Neural progenitor cell (in vitro differentiated cells): ENCODE measurements around the gene PCDHGB3. TPM values are rescaled to one million over a fixed set of nuclear protein-coding genes. Genes with fewer than 3 reads are reported as not detected.
"Not testable (repeated sequence)": the region's sequence is repeated elsewhere in the genome, so short reads cannot be mapped to it uniquely, and the experiment has no call there.

Source experiments
- DNase-seq: peaks from one replicate; pipeline ENCODE4 v3.0.0-alpha.2; 2016; ENCODE audit warnings: low spot score
- H2AFZ ChIP-seq: fragments of 200-600 bp; sonication (generic); replicated peaks from 2 replicates; pipeline ENCODE4 v1.6.1; 2016; ENCODE audit warnings: antibody characterized with exemption
- H3F3A ChIP-seq: fragments of 200-600 bp; sonication (generic); 2 replicates; pipeline ENCODE4 v1.6.1; 2016; ENCODE audit warnings: antibody characterized with exemption, low read depth
- H3K27ac ChIP-seq: fragments of 200-600 bp; sonication (generic); 2 replicates; pipeline ENCODE4 v1.5.1; 2016; ENCODE audit warnings: mild to moderate bottlenecking
- H3K27me3 ChIP-seq: fragments of 200-600 bp; sonication (generic); 2 replicates; pipeline ENCODE4 v1.6.1; 2016; ENCODE audit warnings: mild to moderate bottlenecking, moderate library complexity
- H3K36me3 ChIP-seq: fragments of 200-600 bp; sonication (generic); 2 replicates; pipeline ENCODE4 v1.5.1; 2016
- H3K4me1 ChIP-seq: fragments of 200-600 bp; sonication (generic); 2 replicates; pipeline ENCODE4 v1.6.1; 2016; ENCODE audit warnings: mixed run types
- H3K4me2 ChIP-seq: fragments of 200-600 bp; sonication (generic); 2 replicates; pipeline ENCODE4 v1.6.1; 2016
- H3K4me3 ChIP-seq: fragments of 200-600 bp; sonication (generic); 2 replicates; pipeline ENCODE4 v1.5.1; 2016
- H3K79me2 ChIP-seq: fragments of 200-600 bp; sonication (generic); 2 replicates; pipeline ENCODE4 v1.6.1; 2016; ENCODE audit warnings: low read depth
- H3K9ac ChIP-seq: fragments of 200-600 bp; sonication (generic); 2 replicates; pipeline ENCODE4 v1.6.1; 2016
- H3K9me3 ChIP-seq: fragments of 200-600 bp; sonication (generic); 2 replicates; pipeline ENCODE4 v1.5.1; 2016; ENCODE audit warnings: low read depth
- H4K20me1 ChIP-seq: fragments of 200-600 bp; sonication (generic); 2 replicates; pipeline ENCODE4 v1.6.1; 2016; ENCODE audit warnings: low read depth
- H3K27ac Mint-ChIP-seq: 3 replicates; pipeline ENCODE4 v1.8.0; 2021; ENCODE audit warnings: mixed read lengths
- H3K27me3 Mint-ChIP-seq: 2 replicates; pipeline ENCODE4 v1.8.0; 2022; ENCODE audit warnings: low read depth, mild to moderate bottlenecking, inconsistent platforms, moderate library complexity, mixed read lengths; ENCODE audit not compliant: insufficient read depth
- H3K36me3 Mint-ChIP-seq: 3 replicates; pipeline ENCODE4 v1.8.0; 2021; ENCODE audit warnings: mixed read lengths
- H3K4me1 Mint-ChIP-seq: 3 replicates; pipeline ENCODE4 v1.8.0; 2021; ENCODE audit warnings: mixed read lengths
- H3K4me3 Mint-ChIP-seq: 3 replicates; pipeline ENCODE4 v1.8.0; 2021; ENCODE audit warnings: mild to moderate bottlenecking, moderate library complexity, mixed read lengths
- H3K9me3 Mint-ChIP-seq: 3 replicates; pipeline ENCODE4 v1.8.0; 2020; ENCODE audit warnings: mixed read lengths
- EZH2 ChIP-seq: fragments of 200-600 bp; sonication (generic); IDR thresholded peaks from 2 replicates; pipeline ENCODE4 v1.6.1; 2017; ENCODE audit warnings: antibody characterized with exemption, mild to moderate bottlenecking, moderate library complexity
- EZH2phosphoT487 ChIP-seq: fragments of 200-600 bp; sonication (generic); IDR thresholded peaks from 2 replicates; pipeline ENCODE4 v1.6.1; 2017; ENCODE audit warnings: antibody characterized with exemption
- total RNA-seq: library from RNA; depleted of rRNA; stranded (reverse); fragments of >200 nt; gene quantifications from 2 replicates; pipeline ENCODE4 v1.2.3, GENCODE V29; 2015; ENCODE audit warnings: low replicate concordance
- TF ChIP-seq, protein P1 (sequence below): fragments of 200-600 bp; sonication (generic); IDR thresholded peaks from 2 replicates; pipeline ENCODE4 v1.5.1; 2017; ENCODE audit warnings: antibody characterized with exemption, mild to moderate bottlenecking

Gene PCDHGB3
- total RNA-seq, 1 donor from 2014 or later: 0.95 TPM

DNA sequence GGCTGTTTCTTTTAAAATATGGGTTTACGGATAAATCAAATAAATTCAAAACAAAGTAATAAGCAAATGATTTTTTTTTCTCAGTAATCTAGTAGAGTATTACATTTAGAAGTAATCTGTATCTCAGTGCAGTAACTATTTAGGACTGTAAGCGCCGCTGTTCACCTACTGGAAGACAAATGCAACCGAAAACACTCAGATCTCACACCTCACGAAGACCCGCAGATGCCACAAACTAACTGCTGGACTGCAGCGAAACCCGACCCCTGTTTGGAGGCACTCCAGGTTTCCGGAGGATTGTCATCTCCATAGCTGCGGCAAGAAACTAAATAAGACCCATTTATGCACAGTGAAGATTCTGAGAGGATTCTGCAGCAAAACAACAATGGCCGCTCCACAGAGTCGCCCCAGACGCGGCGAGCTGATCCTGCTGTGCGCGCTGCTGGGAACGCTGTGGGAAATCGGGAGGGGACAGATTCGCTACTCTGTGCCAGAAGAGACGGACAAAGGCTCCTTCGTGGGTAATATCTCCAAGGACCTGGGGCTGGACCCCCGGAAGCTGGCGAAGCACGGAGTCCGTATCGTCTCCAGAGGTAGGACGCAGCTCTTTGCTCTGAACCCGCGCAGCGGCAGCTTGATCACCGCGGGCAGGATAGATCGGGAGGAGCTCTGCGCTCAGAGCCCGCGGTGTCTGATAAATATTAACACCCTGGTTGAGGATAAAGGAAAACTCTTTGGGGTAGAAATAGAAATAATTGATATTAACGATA lies 22.6 kb downstream of the PCDHGB3 start, which contains the start of gene PCDHGA8:
Gene PCDHGA8, plus strand, starts transcription at position 205 of the 770 bp plus-strand sequence. Its CDS starts 181 bp downstream, at position 386.
- no peak within 1 kb of the TSS for H3K27ac Mint-ChIP-seq

DNA sequence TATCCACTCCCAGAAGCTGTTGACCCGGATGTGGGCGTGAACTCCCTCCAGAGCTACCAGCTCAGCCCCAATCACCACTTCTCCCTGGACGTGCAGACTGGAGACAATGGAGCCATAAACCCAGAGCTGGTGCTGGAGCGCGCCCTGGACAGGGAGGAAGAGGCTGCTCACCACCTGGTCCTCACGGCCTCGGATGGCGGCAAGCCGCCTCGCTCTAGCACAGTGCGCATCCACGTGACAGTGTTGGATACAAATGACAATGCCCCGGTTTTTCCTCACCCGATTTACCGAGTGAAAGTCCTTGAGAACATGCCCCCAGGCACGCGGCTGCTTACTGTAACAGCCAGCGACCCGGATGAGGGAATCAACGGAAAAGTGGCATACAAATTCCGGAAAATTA lies 23.2 kb downstream of the PCDHGB3 start:
- Histone ChIP-seq H3K9me3 (peaks cover 58% of the 10 kb centered on the region), H3K9ac (no peak overlapping the region), H3K79me2 (no peaks in the 10 kb centered on the region), H3K27me3 (no peaks in the 10 kb centered on the region), H3K4me1 (no peaks in the 10 kb centered on the region), H3F3A (peaks cover 7% of the 10 kb centered on the region), H2AFZ (no peak overlapping the region), H3K27ac (no peak overlapping the region), H3K4me2 (no peak overlapping the region), H3K4me3 (no peak overlapping the region), H4K20me1 (no peaks in the 10 kb centered on the region), H3K36me3 (peaks cover 19% of the 10 kb centered on the region)
- H3K36me3 Mint-ChIP-seq: peaks cover 9% of the 10 kb centered on the region
- peaks cover 2% of the 10 kb centered on the region for H3K27me3 Mint-ChIP-seq
- no peak overlapping the region for H3K27ac Mint-ChIP-seq
- no peak for DNase-seq
- no peak overlapping the region for H3K4me3 Mint-ChIP-seq
- H3K4me1 Mint-ChIP-seq: no peaks in the 10 kb centered on the region
- TF ChIP-seq EZH2: no peak
- H3K9me3 Mint-ChIP-seq: peaks cover 54% of the 10 kb centered on the region

More for the DNA sequence above, 22.6 kb downstream of the PCDHGB3 start, which contains the start of gene PCDHGA8:
- Histone ChIP-seq H2AFZ (no peak within 1 kb of the TSS), H3K4me2 (no peak within 1 kb of the TSS), H3K27ac (no peak within 1 kb of the TSS), H3K9me3 (peaks cover 57% of the 10 kb centered on the region), H3F3A (peaks cover 7% of the 10 kb centered on the region), H4K20me1 (no peaks in the 10 kb centered on the region), H3K79me2 (no peaks in the 10 kb centered on the region), H3K4me1 (no peaks in the 10 kb centered on the region), H3K4me3 (peak within 1 kb of the TSS; percentile 3), H3K27me3 (no peaks in the 10 kb centered on the region), H3K36me3 (peaks cover 19% of the 10 kb centered on the region), H3K9ac (no peak within 1 kb of the TSS)
- H3K4me3 Mint-ChIP-seq: no peak within 1 kb of the TSS
- TF ChIP-seq EZH2: no peak
- TF ChIP-seq, protein P1, sequence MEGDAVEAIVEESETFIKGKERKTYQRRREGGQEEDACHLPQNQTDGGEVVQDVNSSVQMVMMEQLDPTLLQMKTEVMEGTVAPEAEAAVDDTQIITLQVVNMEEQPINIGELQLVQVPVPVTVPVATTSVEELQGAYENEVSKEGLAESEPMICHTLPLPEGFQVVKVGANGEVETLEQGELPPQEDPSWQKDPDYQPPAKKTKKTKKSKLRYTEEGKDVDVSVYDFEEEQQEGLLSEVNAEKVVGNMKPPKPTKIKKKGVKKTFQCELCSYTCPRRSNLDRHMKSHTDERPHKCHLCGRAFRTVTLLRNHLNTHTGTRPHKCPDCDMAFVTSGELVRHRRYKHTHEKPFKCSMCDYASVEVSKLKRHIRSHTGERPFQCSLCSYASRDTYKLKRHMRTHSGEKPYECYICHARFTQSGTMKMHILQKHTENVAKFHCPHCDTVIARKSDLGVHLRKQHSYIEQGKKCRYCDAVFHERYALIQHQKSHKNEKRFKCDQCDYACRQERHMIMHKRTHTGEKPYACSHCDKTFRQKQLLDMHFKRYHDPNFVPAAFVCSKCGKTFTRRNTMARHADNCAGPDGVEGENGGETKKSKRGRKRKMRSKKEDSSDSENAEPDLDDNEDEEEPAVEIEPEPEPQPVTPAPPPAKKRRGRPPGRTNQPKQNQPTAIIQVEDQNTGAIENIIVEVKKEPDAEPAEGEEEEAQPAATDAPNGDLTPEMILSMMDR: no peak
- no peak for TF ChIP-seq EZH2phosphoT487
- H3K36me3 Mint-ChIP-seq: peaks cover 9% of the 10 kb centered on the region
- peaks cover 2% of the 10 kb centered on the region for H3K27me3 Mint-ChIP-seq
- DNase-seq: no peak
- no peaks in the 10 kb centered on the region for H3K4me1 Mint-ChIP-seq
- peaks cover 56% of the 10 kb centered on the region for H3K9me3 Mint-ChIP-seq

DNA sequence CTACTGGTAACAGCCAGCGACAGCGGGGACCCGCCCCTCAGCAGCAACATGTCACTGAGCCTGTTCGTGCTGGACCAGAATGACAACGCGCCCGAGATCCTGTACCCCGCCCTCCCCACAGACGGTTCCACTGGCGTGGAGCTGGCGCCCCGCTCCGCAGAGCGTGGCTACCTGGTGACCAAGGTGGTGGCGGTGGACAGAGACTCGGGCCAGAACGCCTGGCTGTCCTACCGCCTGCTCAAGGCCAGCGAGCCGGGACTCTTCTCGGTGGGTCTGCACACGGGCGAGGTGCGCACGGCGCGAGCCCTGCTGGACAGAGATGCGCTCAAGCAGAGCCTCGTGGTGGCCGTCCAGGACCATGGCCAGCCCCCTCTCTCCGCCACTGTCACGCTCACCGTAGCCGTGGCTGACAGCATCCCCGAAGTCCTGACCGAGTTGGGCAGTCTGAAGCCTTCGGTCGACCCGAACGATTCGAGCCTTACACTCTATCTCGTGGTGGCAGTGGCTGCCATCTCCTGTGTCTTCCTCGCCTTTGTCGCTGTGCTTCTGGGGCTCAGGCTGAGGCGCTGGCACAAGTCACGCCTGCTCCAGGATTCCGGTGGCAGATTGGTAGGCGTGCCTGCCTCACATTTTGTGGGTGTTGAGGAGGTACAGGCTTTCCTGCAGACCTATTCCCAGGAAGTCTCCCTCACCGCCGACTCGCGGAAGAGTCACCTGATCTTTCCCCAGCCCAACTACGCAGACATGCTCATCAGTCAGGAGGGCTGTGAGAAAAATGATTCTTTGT lies 24.6 kb downstream of the PCDHGB3 start:
- not testable (repeated sequence) for H3K4me3 Mint-ChIP-seq, H3K27me3 ChIP-seq, H3K27ac ChIP-seq, H3F3A ChIP-seq, H3K4me1 ChIP-seq, H3K79me2 ChIP-seq, H2AFZ ChIP-seq, H3K27me3 Mint-ChIP-seq, DNase-seq, H3K4me2 ChIP-seq, H3K4me3 ChIP-seq, H3K9ac ChIP-seq, H3K36me3 Mint-ChIP-seq, H3K27ac Mint-ChIP-seq, H3K4me1 Mint-ChIP-seq, H4K20me1 ChIP-seq
- peaks cover 56% of the 10 kb centered on the region for H3K9me3 Mint-ChIP-seq
- Histone ChIP-seq H3K36me3 (peaks cover 19% of the 10 kb centered on the region), H3K9me3 (peaks cover 63% of the 10 kb centered on the region)

DNA sequence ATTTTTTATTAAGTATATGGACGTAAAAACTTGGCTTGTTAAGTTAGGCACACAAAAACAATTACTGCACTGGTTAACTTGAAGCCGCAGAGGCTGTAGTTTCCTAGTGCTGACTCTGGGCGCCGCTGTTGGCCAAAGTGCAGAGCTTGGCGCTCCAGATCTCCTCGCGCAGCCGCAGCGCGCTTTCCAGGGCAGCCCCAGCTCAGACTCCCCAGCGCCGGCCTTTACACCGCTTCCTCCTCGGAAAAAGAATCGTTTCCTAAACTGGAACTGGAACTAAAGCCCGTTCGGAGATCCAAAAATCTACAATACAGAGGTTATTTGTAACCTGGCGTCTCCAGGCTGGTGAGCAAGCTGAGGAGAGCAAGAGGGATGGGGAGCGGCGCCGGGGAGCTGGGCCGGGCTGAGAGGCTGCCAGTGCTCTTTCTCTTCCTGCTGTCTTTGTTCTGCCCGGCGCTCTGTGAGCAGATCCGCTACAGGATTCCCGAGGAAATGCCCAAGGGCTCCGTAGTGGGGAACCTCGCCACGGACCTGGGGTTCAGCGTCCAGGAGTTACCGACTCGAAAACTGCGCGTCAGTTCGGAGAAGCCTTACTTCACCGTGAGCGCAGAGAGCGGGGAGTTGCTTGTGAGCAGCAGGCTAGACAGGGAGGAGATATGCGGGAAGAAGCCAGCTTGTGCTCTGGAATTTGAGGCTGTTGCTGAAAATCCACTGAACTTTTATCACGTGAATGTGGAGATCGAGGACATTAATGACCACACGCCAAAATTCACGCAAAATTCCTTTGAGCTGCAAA lies 27.9 kb downstream of the PCDHGB3 start, which contains the start of gene PCDHGB5:
Gene PCDHGB5, plus strand, starts transcription at position 192 of the 796 bp plus-strand sequence. Its CDS starts 181 bp downstream, at position 373.
- H3K9me3 Mint-ChIP-seq: peaks cover 60% of the 10 kb centered on the region

More for the DNA sequence above, 27.9 kb downstream of the PCDHGB3 start, which contains the start of gene PCDHGB5:
- not testable (repeated sequence) for H3K27ac ChIP-seq, DNase-seq, H3K36me3 ChIP-seq, H3K4me2 ChIP-seq, H3K9ac ChIP-seq, H3K27me3 ChIP-seq, H2AFZ ChIP-seq, H3K4me3 ChIP-seq, H3F3A ChIP-seq, H3K4me1 Mint-ChIP-seq, H4K20me1 ChIP-seq, H3K27me3 Mint-ChIP-seq, H3K79me2 ChIP-seq, H3K4me3 Mint-ChIP-seq, H3K36me3 Mint-ChIP-seq, H3K27ac Mint-ChIP-seq, H3K4me1 ChIP-seq
- peaks cover 41% of the 10 kb centered on the region for H3K9me3 ChIP-seq
